ENCODE results near the gene PIPOX. TPM values are rescaled to one million over a fixed set of nuclear protein-coding genes. Genes with fewer than 3 reads are reported as not detected.

Gene PIPOX
- total and polyA plus RNA-seq, 2 donors (not counting 3 experiments of a cell fraction or from before 2014, with no cell fraction given), result 0.62 to 2.5 TPM

GRCh38 chr17:29062215-29062614 lies 19.3 kb downstream of the PIPOX start:
- DNase-seq (ENCODE audit: low read depth, low spot score), result no peak
- no peak overlapping the region for H3K27ac ChIP-seq (ENCODE audit: insufficient read depth, low read depth, low read length)
- H3K79me2 ChIP-seq (ENCODE audit: control insufficient read depth, insufficient read depth, low read length), result no peaks in the 10 kb centered on the region
- intact Hi-C loops (cut with micrococcal nuclease), result no loop called here
- H3K4me2 ChIP-seq (ENCODE audit: insufficient read depth, low read length), result no peak overlapping the region
- H3K9ac ChIP-seq (replicated peaks; ENCODE audit: extremely low read depth, insufficient read depth, low read length), result no peak overlapping the region
- no peak for TF ChIP-seq GATA2 (IDR thresholded peaks at IDR 0.05; ENCODE audit: insufficient read depth, insufficient read length, low read depth, low read length)
- no peak for TF ChIP-seq POLR2AphosphoS5 (IDR thresholded peaks at IDR 0.05; ENCODE audit: insufficient read depth, low read depth, low read length)
- TF ChIP-seq MAX (IDR thresholded peaks at IDR 0.05; ENCODE audit: insufficient read depth, insufficient read length), result no peak
- TF ChIP-seq, protein P1, sequence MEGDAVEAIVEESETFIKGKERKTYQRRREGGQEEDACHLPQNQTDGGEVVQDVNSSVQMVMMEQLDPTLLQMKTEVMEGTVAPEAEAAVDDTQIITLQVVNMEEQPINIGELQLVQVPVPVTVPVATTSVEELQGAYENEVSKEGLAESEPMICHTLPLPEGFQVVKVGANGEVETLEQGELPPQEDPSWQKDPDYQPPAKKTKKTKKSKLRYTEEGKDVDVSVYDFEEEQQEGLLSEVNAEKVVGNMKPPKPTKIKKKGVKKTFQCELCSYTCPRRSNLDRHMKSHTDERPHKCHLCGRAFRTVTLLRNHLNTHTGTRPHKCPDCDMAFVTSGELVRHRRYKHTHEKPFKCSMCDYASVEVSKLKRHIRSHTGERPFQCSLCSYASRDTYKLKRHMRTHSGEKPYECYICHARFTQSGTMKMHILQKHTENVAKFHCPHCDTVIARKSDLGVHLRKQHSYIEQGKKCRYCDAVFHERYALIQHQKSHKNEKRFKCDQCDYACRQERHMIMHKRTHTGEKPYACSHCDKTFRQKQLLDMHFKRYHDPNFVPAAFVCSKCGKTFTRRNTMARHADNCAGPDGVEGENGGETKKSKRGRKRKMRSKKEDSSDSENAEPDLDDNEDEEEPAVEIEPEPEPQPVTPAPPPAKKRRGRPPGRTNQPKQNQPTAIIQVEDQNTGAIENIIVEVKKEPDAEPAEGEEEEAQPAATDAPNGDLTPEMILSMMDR (IDR thresholded peaks at IDR 0.05; ENCODE audit: extremely low read depth in 1 of 2, insufficient read depth in 1 of 2, low read depth in 1 of 2, low read length in 2 of 2), result no peak
- TF ChIP-seq MYC (IDR thresholded peaks at IDR 0.05; ENCODE audit: low read depth, low read length), result no peak
- TF ChIP-seq FOS (IDR thresholded peaks at IDR 0.05; ENCODE audit: borderline replicate concordance, insufficient read depth, low read length), result no peak
- TF ChIP-seq POLR2A (IDR thresholded peaks at IDR 0.05; ENCODE audit: low read depth, low read length), result no peak
- no peak for TF ChIP-seq JUN (IDR thresholded peaks at IDR 0.05; ENCODE audit: borderline replicate concordance, insufficient read depth, insufficient read length, low read depth)
- no peak for TF ChIP-seq EZH2 (IDR thresholded peaks at IDR 0.05; ENCODE audit: borderline replicate concordance, low read depth, low read length, severe bottlenecking)
- H3K4me3 ChIP-seq (replicated peaks in 1 of 3; ENCODE audit: insufficient read depth in 1 of 3, low read depth in 1 of 3, low read length in 3 of 3), result no peak overlapping the region
- no peak overlapping the region for H2AFZ ChIP-seq (ENCODE audit: low read depth, low read length)
- H4K20me1 ChIP-seq (replicated peaks; ENCODE audit: control insufficient read depth, extremely low read depth, insufficient read depth, low read length), result no peaks in the 10 kb centered on the region
- no peaks in the 10 kb centered on the region for H3K4me1 ChIP-seq (ENCODE audit: control insufficient read depth, extremely low read depth, insufficient read depth, low read length)
- H3K9me3 ChIP-seq (replicated peaks; ENCODE audit: control insufficient read depth, insufficient read depth, low read length), result no peaks in the 10 kb centered on the region
- ChIA-PET POLR2A (interaction anchor here (0.7 kb wide), 1 partner anchor 265 kb away, joined by 3 read pairs; no protein-coding TSS in a partner anchor), CTCF (interaction anchor here (1.1 to 3.0 kb wide), 4 partner anchors 50 to 109 kb away, joined by 3 to 13 read pairs (median 6); no protein-coding TSS in a partner anchor)
- dilution Hi-C loops (cut with MboI; ENCODE audit: extremely low pct_ligation_motif_present, low sequenced_read_pairs), result no loop called here
- H3K27me3 ChIP-seq (ENCODE audit: control insufficient read depth in 2 of 2, insufficient read depth in 2 of 2, low read length in 2 of 2), result peaks cover 0 to 7% of the 10 kb centered on the region in 2 experiments
- H3K9me1 ChIP-seq (replicated peaks; ENCODE audit: control insufficient read depth, extremely low read depth, insufficient read depth, low read length), result no peaks in the 10 kb centered on the region
- no peak for FAIRE-seq
- no peaks in the 10 kb centered on the region for H3K36me3 ChIP-seq (ENCODE audit: control insufficient read depth in 2 of 2, extremely low read depth in 1 of 2, insufficient read depth in 2 of 2, low read length in 2 of 2)
- no TSS peak for BruUV-seq (replicated peaks)
